Esophagus muscularis mucosa (tissue), 4 donors: Measurements from ENCODE around the gene STIMATE. TPM values are rescaled to one million over a fixed set of nuclear protein-coding genes. Genes with fewer than 3 reads are reported as not detected.
A peak's percentile ranks its signal among the peaks of the same experiment; 100 is the strongest.

Experiments
- DNase-seq: peaks from one replicate; pipeline ENCODE4 v3.0.0-alpha.2; 2017; ENCODE audit errors: extremely low spot score
- H3K27ac ChIP-seq, 4 donors: fragments of 200-600 bp; sonication (generic); replicated peaks in 1 of 4; 1 replicate in 3 of 4; 2 replicates in 1 of 4; pipeline ENCODE4 v1.5.1; 2016 to 2019; ENCODE audit warnings: mild to moderate bottlenecking in 1 of 4
- H3K27me3 ChIP-seq, 4 donors: fragments of 200-600 bp; sonication (generic); one replicate each; pipeline versions ENCODE4 v1.5.1 to v1.6.0; 2016 to 2019
- H3K36me3 ChIP-seq, 4 donors: fragments of 200-600 bp; sonication (generic); one replicate each; pipeline ENCODE4 v1.5.1; 2016 to 2019
- H3K4me1 ChIP-seq, 4 donors: fragments of 200-600 bp; sonication (generic); one replicate each; pipeline ENCODE4 v1.5.1; 2016 to 2019
- H3K4me3 ChIP-seq, 4 donors: fragments of 200-600 bp; sonication (generic); 1 replicate in 2 of 4; 2 replicates in 2 of 4; pipeline ENCODE4 v1.5.1; 2016 to 2019; ENCODE audit warnings: mild to moderate bottlenecking in 4 of 4, moderate library complexity in 1 of 4
- H3K9me3 ChIP-seq, 4 donors: fragments of 200-600 bp; sonication (generic); 1 replicate in 3 of 4; 2 replicates in 1 of 4; pipeline ENCODE4 v1.5.1; 2016 to 2019
- EP300 ChIP-seq: sonication (generic); formaldehyde crosslinking; IDR thresholded peaks from one replicate; pipeline ENCODE4 v1.6.1; 2017; ENCODE audit warnings: antibody characterized with exemption
- POLR2A ChIP-seq: fragments of 450-650 bp; IDR thresholded peaks from one replicate; pipeline ENCODE4 v1.6.1; 2017; ENCODE audit warnings: antibody characterized with exemption, moderate library complexity, mild to moderate bottlenecking, low read depth
- POLR2AphosphoS5 ChIP-seq, 2 donors: sonication (generic); formaldehyde crosslinking; IDR thresholded peaks; one replicate each; pipeline ENCODE4 v1.6.1; 2017; ENCODE audit warnings: antibody characterized with exemption in 2 of 2
- WGBS: methylation state at CpG from one replicate; pipeline ENCODE4 v1.1.5; 2018; 5-methylcytosine and 5-hydroxymethylcytosine counted together
- intact Hi-C: fragments of 100-400 bp; cut with DNase I; formaldehyde crosslinking; loops from one replicate; pipeline ENCODE4 v1.15.1; 2023
- total RNA-seq, 4 donors: library from RNA; depleted of rRNA; stranded (reverse); fragments of >200 nt; gene quantifications; one replicate each; pipeline versions ENCODE4 v1.1.0 to v1.2.1, GENCODE V29; 2016
- TF ChIP-seq, protein P1 (sequence below), 3 experiments: fragments of 200-600 bp in 2 of 3; fragments of 450-650 bp in 1 of 3; sonication (generic) in 2 of 3; IDR thresholded peaks; one replicate each; pipeline ENCODE4 v1.5.1; 2017 to 2019; ENCODE audit warnings: antibody characterized with exemption in 3 of 3, mild to moderate bottlenecking in 2 of 3, moderate library complexity in 1 of 3

Gene STIMATE
- total RNA-seq, 4 donors from 2014 or later, result 10.4 to 23.6 (median 14.7) TPM

GRCh38 chr3:52849656-52850055 lies 47.7 kb downstream of the STIMATE start:
- H3K4me3 ChIP-seq, result no peak overlapping the region
- H3K9me3 ChIP-seq, result no peaks in the 10 kb centered on the region
- intact Hi-C loops, result loop anchor here (5.0 kb wide), 3 partner anchors 43 to 223 kb away; partner anchors contain the start of gene NEK4
- no peaks in the 10 kb centered on the region for H3K27me3 ChIP-seq
- WGBS, result 83% methylated on average over 3 of the region's 15 CpGs
- peak overlapping the region in 3 of 4 donors; percentile 49 to 82 (median 63) for H3K27ac ChIP-seq
- peaks cover 16 to 80% (median 51%) of the 10 kb centered on the region in 4 donors for H3K36me3 ChIP-seq
- no peak for DNase-seq
- no peak for TF ChIP-seq POLR2AphosphoS5 (IDR thresholded peaks at IDR 0.05)
- no peak for TF ChIP-seq EP300
- no peak for TF ChIP-seq POLR2A
- TF ChIP-seq, protein P1, sequence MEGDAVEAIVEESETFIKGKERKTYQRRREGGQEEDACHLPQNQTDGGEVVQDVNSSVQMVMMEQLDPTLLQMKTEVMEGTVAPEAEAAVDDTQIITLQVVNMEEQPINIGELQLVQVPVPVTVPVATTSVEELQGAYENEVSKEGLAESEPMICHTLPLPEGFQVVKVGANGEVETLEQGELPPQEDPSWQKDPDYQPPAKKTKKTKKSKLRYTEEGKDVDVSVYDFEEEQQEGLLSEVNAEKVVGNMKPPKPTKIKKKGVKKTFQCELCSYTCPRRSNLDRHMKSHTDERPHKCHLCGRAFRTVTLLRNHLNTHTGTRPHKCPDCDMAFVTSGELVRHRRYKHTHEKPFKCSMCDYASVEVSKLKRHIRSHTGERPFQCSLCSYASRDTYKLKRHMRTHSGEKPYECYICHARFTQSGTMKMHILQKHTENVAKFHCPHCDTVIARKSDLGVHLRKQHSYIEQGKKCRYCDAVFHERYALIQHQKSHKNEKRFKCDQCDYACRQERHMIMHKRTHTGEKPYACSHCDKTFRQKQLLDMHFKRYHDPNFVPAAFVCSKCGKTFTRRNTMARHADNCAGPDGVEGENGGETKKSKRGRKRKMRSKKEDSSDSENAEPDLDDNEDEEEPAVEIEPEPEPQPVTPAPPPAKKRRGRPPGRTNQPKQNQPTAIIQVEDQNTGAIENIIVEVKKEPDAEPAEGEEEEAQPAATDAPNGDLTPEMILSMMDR (IDR thresholded peaks at IDR 0.05), result no peak
- H3K4me1 ChIP-seq, result peaks cover 15 to 48% (median 42%) of the 10 kb centered on the region in 4 donors

DNA sequence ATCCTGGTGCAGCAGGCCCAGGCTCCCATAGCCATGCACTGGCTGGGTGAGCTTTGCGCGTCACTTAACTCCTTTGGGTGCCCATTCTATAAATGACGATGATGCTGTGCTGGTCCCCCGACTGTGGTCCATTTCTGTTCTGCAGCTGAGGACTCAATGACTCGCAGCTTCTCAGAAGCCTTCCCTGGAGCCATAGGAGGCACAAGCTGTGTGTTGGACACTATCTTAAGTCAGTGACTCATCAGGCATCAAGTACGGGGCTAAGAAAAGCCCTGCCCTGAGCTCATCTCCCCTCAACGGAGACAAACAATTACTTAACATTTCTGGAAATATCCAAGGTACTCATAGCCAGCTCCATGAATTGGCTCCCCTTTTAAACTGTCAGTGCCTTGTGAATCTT lies 48.7 kb downstream of the STIMATE start:
- H3K27ac ChIP-seq, result peak overlapping the region; percentile 49 to 82 (median 65)
- no peak for DNase-seq
- WGBS, result 63% methylated on average over 6 of the region's 7 CpGs
- H3K27me3 ChIP-seq, result no peaks in the 10 kb centered on the region
- peaks cover 24 to 59% (median 52%) of the 10 kb centered on the region in 4 donors for H3K4me1 ChIP-seq
- TF ChIP-seq EP300 (no peak), POLR2AphosphoS5 (IDR thresholded peaks at IDR 0.05) (peak in 1 of 2 donors; percentile 57), POLR2A (no peak)
- no peak overlapping the region for H3K4me3 ChIP-seq
- H3K36me3 ChIP-seq, result peaks cover 12 to 70% (median 46%) of the 10 kb centered on the region in 4 donors
- intact Hi-C loops, result loop anchor here (5.0 kb wide), 3 partner anchors 44 to 224 kb away; partner anchors contain the start of gene NEK4
- no peaks in the 10 kb centered on the region for H3K9me3 ChIP-seq

GRCh38 chr3:52847726-52848125 lies 49.6 kb downstream of the STIMATE start:
- WGBS, result 86% methylated on average over 7 of the region's 7 CpGs
- intact Hi-C loops, result loop anchor here (5.0 kb wide), 3 partner anchors 45 to 225 kb away; partner anchors contain the start of gene NEK4
- H3K27me3 ChIP-seq, result no peaks in the 10 kb centered on the region
- H3K4me1 ChIP-seq, result peaks cover 33 to 68% (median 61%) of the 10 kb centered on the region in 4 donors
- H3K4me3 ChIP-seq, result no peak overlapping the region
- DNase-seq, result no peak
- peak overlapping the region; percentile 28 to 82 (median 58) for H3K27ac ChIP-seq
- H3K36me3 ChIP-seq, result peaks cover 12 to 64% (median 42%) of the 10 kb centered on the region in 4 donors
- no peaks in the 10 kb centered on the region for H3K9me3 ChIP-seq
- TF ChIP-seq POLR2AphosphoS5 (IDR thresholded peaks at IDR 0.05) (no peak), POLR2A (no peak), EP300 (no peak)
- TF ChIP-seq, protein P1 (IDR thresholded peaks at IDR 0.05), result no peak

DNA sequence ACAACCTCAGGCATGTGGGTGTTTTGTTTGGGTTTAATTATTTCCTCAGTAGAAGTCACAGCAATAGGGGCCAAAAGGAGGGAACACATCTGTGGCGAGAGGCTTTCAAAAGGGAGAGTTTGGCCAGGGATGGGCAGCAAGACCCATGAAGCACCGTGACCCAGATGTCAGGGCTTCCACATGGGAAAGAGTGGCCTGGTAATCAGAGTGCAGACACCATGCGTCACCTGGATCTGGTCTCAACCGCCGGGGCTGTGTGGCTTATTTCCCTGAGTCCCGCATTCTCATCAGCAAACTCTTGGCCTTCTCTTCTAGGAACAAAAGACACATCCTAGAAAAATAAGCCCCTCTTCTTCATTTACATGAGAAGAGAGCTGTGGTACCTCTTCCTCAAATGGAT lies 50.1 kb downstream of the STIMATE start:
- WGBS, result 95% methylated on average over 5 of the region's 6 CpGs
- peak overlapping the region in 3 of 4 donors; percentile 28 to 82 (median 78) for H3K27ac ChIP-seq
- H3K27me3 ChIP-seq, result no peaks in the 10 kb centered on the region
- no peaks in the 10 kb centered on the region for H3K9me3 ChIP-seq
- DNase-seq, result no peak
- H3K4me1 ChIP-seq, result peaks cover 37 to 72% (median 66%) of the 10 kb centered on the region in 4 donors
- H3K4me3 ChIP-seq, result no peak overlapping the region
- TF ChIP-seq POLR2AphosphoS5 (IDR thresholded peaks at IDR 0.05) (no peak), POLR2A (no peak), EP300 (no peak)
- TF ChIP-seq, protein P1 (IDR thresholded peaks at IDR 0.05), result no peak
- intact Hi-C loops, result loop anchor here (5.0 kb wide), 3 partner anchors 45 to 225 kb away; partner anchors contain the start of gene NEK4
- peaks cover 10 to 64% (median 40%) of the 10 kb centered on the region in 4 donors for H3K36me3 ChIP-seq

DNA sequence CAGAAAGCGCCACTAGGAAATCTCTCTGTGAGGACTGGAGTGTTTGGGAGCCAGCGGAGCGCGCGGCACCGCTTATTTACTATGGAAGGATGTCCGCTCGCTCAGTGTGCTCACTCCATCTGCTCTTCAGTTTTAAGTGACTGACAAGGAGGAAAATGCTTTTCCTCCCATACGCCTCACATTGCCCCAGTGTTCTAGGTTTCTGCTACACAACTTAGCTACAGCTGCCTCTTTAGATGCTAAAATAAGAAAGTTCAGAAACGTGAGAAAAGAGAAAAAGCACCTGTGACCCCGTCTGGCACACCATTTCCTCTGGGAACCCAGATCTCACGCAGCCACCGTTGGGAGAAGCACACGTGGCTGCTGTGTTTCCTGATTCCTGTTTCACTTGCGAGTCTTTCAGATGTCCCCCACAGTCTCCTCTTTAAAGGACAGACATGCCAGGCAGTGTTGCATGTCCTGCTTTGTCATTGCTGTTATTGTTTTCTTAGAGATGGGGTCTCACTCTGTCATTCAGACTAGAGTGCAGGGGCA lies 50.8 kb downstream of the STIMATE start:
- H3K4me3 ChIP-seq, result no peak overlapping the region
- peaks cover 5 to 64% (median 38%) of the 10 kb centered on the region in 4 donors for H3K36me3 ChIP-seq
- no peaks in the 10 kb centered on the region for H3K27me3 ChIP-seq
- H3K4me1 ChIP-seq, result peaks cover 44 to 80% (median 73%) of the 10 kb centered on the region in 4 donors
- no peak for DNase-seq
- H3K9me3 ChIP-seq, result no peaks in the 10 kb centered on the region
- intact Hi-C loops, result loop anchor here (5.0 kb wide), 3 partner anchors 46 to 226 kb away; partner anchors contain the start of gene NEK4
- peak overlapping the region; percentile 78 to 83 (median 80) for H3K27ac ChIP-seq
- WGBS, result 72% methylated on average over 15 of the region's 15 CpGs
- TF ChIP-seq POLR2A (no peak), POLR2AphosphoS5 (IDR thresholded peaks at IDR 0.05) (peak; percentile 11 to 13)
